Stimulated activated CD8-positive, alpha-beta memory T cell treated with anti-CD3 and anti-CD28 coated beads, Interleukin-2, amount 100 ng/mL, for 1 hour (primary cell): ENCODE data around the gene IRF2BP2.

Source experiments
- DNase-seq, 2 donors: peaks; one replicate each; pipeline ENCODE4 v3.0.0-alpha.2; 2020; ENCODE audit warnings: low read depth in 2 of 2

The IRF2BP2 gene

GRCh38 chr1:234634387-234634786 is 24.4 kb upstream of the IRF2BP2 start:
- no peak for DNase-seq

DNA sequence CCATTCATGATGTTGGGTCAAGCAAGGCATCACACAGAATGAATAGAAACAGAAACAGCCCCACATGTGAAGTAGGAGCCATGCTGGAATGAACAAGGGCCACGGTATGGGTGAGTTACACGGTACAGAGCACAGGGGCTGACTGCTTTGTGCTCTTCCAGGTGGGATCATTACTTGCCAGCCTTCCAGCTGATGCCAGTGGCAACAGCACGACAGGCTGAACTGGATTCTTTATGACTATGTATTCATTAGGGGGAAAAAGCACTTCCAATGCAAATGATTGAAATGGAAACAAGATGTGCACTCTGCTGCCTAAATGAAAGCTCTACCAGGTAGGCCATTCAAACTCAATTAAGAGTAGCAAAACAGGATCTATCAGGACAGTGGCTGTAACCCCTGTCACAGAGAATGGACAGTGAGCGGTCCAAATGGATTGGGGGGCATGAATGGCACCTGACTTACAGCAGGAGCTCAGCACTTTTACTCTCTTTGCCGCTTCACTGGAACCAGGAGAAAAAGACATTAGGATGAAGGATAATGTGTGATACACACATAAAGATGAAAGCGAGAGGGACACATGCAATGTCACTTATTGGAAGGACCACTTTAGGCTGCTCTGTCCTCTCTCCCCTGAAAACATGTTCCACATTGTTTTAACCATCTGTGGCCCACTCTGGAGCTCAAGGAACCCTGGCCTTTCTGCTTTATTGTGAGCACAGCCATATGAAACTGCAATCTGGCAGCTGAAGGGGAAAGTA is 23.4 kb upstream of the IRF2BP2 start:
- DNase-seq: no peak

DNA sequence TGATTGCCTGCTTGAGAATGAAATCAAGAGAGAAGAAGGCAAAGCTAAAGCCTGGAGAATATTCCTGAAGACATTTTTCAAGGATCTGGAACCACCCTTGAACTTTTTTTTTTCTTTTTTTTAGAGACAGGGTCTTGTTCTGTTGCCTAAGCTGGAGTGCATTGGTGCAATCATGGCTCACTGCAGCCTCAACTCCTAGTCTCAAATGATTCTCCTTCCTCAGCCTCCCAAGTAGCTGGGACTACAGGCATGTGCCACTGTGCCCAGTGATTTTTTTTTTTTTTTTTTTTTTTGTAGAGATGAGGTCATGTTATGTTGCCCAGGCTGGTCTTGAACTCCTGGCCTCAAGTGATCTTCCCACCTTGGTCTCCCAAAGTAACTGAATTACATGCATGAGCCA is 22.2 kb upstream of the IRF2BP2 start:
- no peak for DNase-seq

DNA sequence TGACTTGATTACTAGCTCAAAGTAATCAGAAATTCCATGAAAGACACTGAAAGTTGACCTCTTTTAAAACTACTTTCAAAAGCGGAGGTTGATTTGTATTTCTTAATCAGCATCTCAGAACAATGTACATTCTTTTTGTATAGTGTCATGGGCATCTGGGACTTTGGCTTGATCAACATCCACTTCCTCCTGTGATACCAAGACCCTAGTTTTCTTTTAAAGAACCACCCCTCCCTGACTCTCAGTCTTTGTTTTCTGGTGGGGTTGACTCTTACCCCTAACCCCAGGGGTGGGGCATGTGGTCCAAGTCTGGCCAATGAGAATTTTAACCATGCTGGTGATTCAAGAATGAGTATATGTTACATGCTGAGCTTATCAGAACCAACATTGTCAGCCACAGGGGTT is 21.7 kb upstream of the IRF2BP2 start:
- DNase-seq: no peak

DNA sequence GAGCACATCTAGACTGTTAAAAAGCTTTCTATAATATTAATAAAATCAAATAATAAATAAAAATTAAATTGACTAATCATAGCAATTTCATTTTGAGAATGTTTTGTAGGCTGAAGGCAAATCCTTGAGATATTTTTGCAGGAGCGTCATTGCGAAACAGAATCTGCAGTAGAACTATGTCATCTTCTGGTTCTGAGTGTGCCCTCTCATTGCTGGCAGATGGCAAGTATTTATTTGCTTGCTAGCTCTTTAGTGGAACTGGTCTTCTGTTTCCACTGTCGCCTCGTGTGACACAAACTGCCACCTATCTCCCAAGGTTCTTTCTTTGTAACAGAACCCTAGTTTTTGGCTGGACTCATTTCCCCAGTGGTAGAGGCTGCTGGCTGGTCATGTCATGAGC is 19.0 kb upstream of the IRF2BP2 start:
- DNase-seq: no peak

DNA sequence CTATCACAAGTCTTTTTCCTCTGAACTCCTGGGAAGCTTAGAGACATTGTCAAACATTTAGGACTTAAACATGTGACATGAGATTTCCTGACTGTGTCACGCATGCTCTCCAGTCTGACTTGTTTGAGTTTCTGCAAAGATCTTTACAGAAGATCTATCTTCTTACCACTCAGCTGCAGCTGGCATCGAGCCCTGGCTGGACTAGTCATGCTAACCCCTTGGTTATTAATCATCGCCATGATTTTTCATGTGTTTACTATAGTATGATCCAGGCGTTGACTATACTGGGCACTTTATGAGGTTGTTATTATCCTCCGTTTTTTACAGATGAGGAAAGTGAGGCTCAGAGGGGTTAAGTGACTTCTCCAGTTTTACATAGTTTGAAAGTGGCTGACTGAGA is 18.1 kb upstream of the IRF2BP2 start:
- no peak for DNase-seq

GRCh38 chr1:234627009-234627950 is 17.3 kb upstream of the IRF2BP2 start:
- no peak for DNase-seq

GRCh38 chr1:234626391-234626790 is 16.4 kb upstream of the IRF2BP2 start:
- no peak for DNase-seq

- DNase-seq: no peak
These were observed 14.7 kb upstream of the IRF2BP2 start for GRCh38 chr1:234624724-234625117.

DNA sequence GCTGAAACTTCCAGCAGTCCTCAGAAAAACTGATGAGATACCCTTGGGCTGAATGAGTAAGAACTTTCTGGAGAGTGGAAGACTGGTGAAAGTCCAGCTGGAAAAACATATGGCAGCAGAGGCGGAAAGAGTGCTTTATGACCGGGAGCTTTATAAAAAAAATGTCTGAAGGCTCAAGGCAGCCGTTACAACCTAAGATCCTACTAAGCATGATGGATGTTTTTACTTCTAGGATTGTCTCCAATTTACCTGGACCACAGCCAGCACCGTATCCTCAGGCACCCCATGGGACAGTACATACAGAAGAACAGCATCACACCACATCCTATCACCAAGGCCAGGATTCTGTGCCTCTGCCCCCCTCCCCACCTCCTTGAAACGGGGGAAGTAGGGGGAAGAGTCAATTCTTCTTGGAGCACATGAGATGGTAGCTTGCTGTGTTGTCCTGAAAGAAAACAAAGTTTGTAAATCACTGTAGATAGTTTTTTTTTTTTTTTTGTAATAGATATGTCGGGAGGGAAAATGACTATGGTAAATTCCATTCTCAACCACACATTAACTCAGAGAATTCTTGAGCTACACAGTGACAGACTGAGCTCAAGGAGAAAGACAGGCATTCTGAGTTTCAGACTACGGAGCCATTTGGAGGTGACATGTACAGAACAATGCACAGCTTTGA is 11.8 kb upstream of the IRF2BP2 start:
- DNase-seq: no peak

GRCh38 chr1:234621127-234621468 is 11.1 kb upstream of the IRF2BP2 start:
- DNase-seq: no peak

GRCh38 chr1:234620272-234621126 is 10.5 kb upstream of the IRF2BP2 start:
- no peak for DNase-seq

DNA sequence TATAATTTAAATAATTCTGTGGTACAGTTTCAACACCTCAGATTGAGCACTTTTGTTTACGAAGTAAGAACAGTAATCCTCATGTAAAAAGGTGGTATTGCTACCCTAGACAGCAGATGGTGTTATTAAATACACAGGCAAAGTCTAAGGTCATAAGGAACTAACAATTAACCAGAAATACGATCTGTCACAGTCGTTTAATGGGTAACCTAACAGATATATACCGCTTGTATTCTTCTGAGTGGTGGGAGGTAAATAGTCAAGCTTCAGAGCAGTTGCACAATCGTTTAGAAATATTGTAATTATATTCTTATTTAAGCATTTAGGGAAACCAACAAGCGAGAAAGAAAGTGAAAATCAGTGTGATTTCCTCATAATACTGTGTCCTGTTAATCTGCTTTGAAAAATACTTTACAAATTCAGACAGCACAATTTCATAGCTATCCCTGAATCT is 9.8 kb upstream of the IRF2BP2 start:
- DNase-seq: no peak

- no peak for DNase-seq
These were observed 9.1 kb upstream of the IRF2BP2 start for GRCh38 chr1:234619071-234619480.

DNA sequence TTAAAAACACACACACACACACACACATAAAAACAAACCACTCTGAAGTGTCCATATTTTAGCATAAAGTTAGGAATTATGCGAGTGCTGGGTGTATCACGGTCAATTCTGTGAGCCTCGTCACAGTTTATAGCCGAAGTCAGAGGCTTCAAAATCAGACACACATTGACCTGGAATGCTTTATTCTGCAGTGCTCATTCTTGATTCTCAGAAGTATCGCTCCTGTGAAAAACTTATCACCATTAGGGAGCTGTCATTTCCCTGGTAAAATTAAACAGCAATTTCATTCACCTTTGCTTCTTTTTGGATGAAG is 8.7 kb upstream of the IRF2BP2 start:
- DNase-seq: no peak

- no peak for DNase-seq
These were observed 8.2 kb upstream of the IRF2BP2 start for GRCh38 chr1:234617986-234618736.

- DNase-seq: no peak
These were observed 7.4 kb upstream of the IRF2BP2 start for GRCh38 chr1:234617131-234617985.

GRCh38 chr1:234616644-234617043 is 6.7 kb upstream of the IRF2BP2 start:
- DNase-seq: no peak

DNA sequence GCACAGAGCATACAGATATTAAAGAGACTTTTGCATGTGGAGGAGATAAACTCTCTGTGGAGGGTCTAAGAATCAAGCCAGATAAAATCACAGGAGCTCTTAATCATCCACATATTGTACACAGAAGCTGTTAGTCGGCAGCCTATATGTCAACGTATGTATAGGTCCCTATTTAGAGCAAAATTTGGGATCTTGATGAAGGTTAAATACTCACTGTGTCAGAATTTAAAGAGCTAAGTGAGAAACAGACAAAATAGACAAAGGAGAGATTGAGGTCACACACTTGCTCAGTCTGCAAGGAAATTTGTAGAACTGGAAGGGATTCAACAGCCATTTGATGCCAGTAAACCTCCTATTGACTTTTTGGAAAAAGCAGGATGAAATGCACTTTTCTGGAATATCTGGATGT is 4.1 kb upstream of the IRF2BP2 start:
- no peak for DNase-seq
